Gastroesophageal sphincter (tissue), 4 donors: ENCODE measurements around the gene GRM4. TPM values are rescaled to one million over a fixed set of nuclear protein-coding genes. Genes with fewer than 3 reads are reported as not detected.

Experiments used
- ATAC-seq: fragments of 150-250 bp; one replicate; pipeline ENCODE4 v1.9.1; 2016; ENCODE audit warnings: mild to moderate bottlenecking, moderate library complexity
- H3K27ac ChIP-seq, 4 donors: fragments of 200-600 bp; sonication (generic) in 3 of 4; 1 replicate in 3 of 4; 2 replicates in 1 of 4; pipeline ENCODE4 v1.5.1; 2016 to 2019
- H3K27me3 ChIP-seq: fragments of 200-600 bp; sonication (generic); one replicate; pipeline ENCODE4 v1.5.1; 2019
- H3K36me3 ChIP-seq, 2 donors: fragments of 200-600 bp; sonication (generic); one replicate each; pipeline ENCODE4 v1.5.1; 2019; ENCODE audit warnings: control low read depth in 1 of 2
- H3K4me1 ChIP-seq, 3 donors: fragments of 200-600 bp; sonication (generic); 1 replicate in 2 of 3; 2 replicates in 1 of 3; pipeline ENCODE4 v1.5.1; 2016 to 2019; ENCODE audit warnings: control low read depth in 2 of 3
- H3K4me3 ChIP-seq, 2 donors: fragments of 200-600 bp; sonication (generic); one replicate each; pipeline ENCODE4 v1.5.1; 2019; ENCODE audit warnings: mild to moderate bottlenecking in 1 of 2, moderate library complexity in 1 of 2
- H3K9me3 ChIP-seq, 3 donors: fragments of 200-600 bp; sonication (generic); one replicate each; pipeline ENCODE4 v1.5.1; 2017 to 2019; ENCODE audit warnings: control low read depth in 2 of 3
- CTCF ChIP-seq, 4 experiments: fragments of 200-600 bp in 2 of 4; fragments of 450-650 bp in 2 of 4; sonication (generic) in 1 of 4; IDR thresholded peaks; one replicate each; pipeline ENCODE4 v1.5.1; 2017 to 2019; ENCODE audit warnings: antibody characterized with exemption in 4 of 4, mild to moderate bottlenecking in 2 of 4, moderate library complexity in 2 of 4
- EP300 ChIP-seq: sonication (generic); formaldehyde crosslinking; IDR thresholded peaks from one replicate; pipeline ENCODE4 v1.6.1; 2017; ENCODE audit warnings: antibody characterized with exemption, mild to moderate bottlenecking
- POLR2A ChIP-seq, 2 donors: fragments of 450-650 bp; IDR thresholded peaks; one replicate each; pipeline ENCODE4 v1.6.1; 2017; ENCODE audit warnings: antibody characterized with exemption in 2 of 2, mild to moderate bottlenecking in 2 of 2, moderate library complexity in 1 of 2
- POLR2AphosphoS5 ChIP-seq: sonication (generic); formaldehyde crosslinking; IDR thresholded peaks from one replicate; pipeline ENCODE4 v1.6.1; 2017; ENCODE audit warnings: antibody characterized with exemption
- WGBS, 2 donors: methylation state at CpG; one replicate each; pipeline ENCODE4 v1.1.5; 2018; ENCODE audit warnings: low coverage in 1 of 2; 5-methylcytosine and 5-hydroxymethylcytosine counted together
- total RNA-seq, 4 donors: library from RNA; depleted of rRNA; stranded (reverse); fragments of >200 nt; gene quantifications; one replicate each; pipeline ENCODE4 v1.1.0, GENCODE V29; 2016

GRM4 gene
- total RNA-seq, 4 donors from 2014 or later, result not detected

GRCh38 chr6:34138191-34138590 is 7.7 kb downstream of the GRM4 start:
- no peak overlapping the region for H3K4me3 ChIP-seq
- no peak for ATAC-seq
- no peak for TF ChIP-seq CTCF (IDR thresholded peaks at IDR 0.05)
- TF ChIP-seq POLR2AphosphoS5, result no peak
- no peak for TF ChIP-seq EP300
- TF ChIP-seq POLR2A (IDR thresholded peaks at IDR 0.05), result no peak
- WGBS, 2 donors, result 50% methylated on average over 1 of the region's 4 CpGs; no CpG with 5 or more reads in 1 of the 2 donors
- H3K27ac ChIP-seq, result no peak overlapping the region
- peaks cover 0 to 10% (median 1%) of the 10 kb centered on the region in 3 donors for H3K4me1 ChIP-seq
- H3K9me3 ChIP-seq, result no peaks in the 10 kb centered on the region
- peaks cover 100% of the 10 kb centered on the region for H3K27me3 ChIP-seq
- no peaks in the 10 kb centered on the region for H3K36me3 ChIP-seq

GRCh38 chr6:34135541-34135940 is 10.3 kb downstream of the GRM4 start:
- no peak for TF ChIP-seq POLR2AphosphoS5
- no peak for TF ChIP-seq EP300
- no peak for TF ChIP-seq CTCF (IDR thresholded peaks at IDR 0.05)
- Histone ChIP-seq H3K4me3 (no peak overlapping the region), H3K27ac (no peak overlapping the region), H3K36me3 (no peaks in the 10 kb centered on the region), H3K9me3 (no peaks in the 10 kb centered on the region), H3K27me3 (peaks cover 100% of the 10 kb centered on the region), H3K4me1 (no peaks in the 10 kb centered on the region)
- no peak for ATAC-seq
- 75 to 80% methylated on average over 1 to 2 of the region's 2 CpGs for WGBS, 2 donors

GRCh38 chr6:34132486-34133185 is 13.3 kb downstream of the GRM4 start:
- no peak overlapping the region for H3K27ac ChIP-seq
- no peak for TF ChIP-seq CTCF (IDR thresholded peaks at IDR 0.05)
- TF ChIP-seq EP300, result no peak
- no peak for TF ChIP-seq POLR2AphosphoS5
- no peak for TF ChIP-seq POLR2A (IDR thresholded peaks at IDR 0.05)
- H3K4me1 ChIP-seq, result no peaks in the 10 kb centered on the region
- no peaks in the 10 kb centered on the region for H3K36me3 ChIP-seq
- ATAC-seq, result no peak
- H3K27me3 ChIP-seq, result peaks cover 96% of the 10 kb centered on the region
- no peaks in the 10 kb centered on the region for H3K9me3 ChIP-seq
- H3K4me3 ChIP-seq, result no peak overlapping the region
- WGBS, 2 donors, result 21% methylated on average over 11 of the region's 20 CpGs; no CpG with 5 or more reads in 1 of the 2 donors

GRCh38 chr6:34131326-34132290 is 14.3 kb downstream of the GRM4 start:
- no peaks in the 10 kb centered on the region for H3K4me1 ChIP-seq
- H3K4me3 ChIP-seq, result no peak overlapping the region
- no peak for ATAC-seq
- peaks cover 86% of the 10 kb centered on the region for H3K27me3 ChIP-seq
- H3K9me3 ChIP-seq, result no peaks in the 10 kb centered on the region
- no peak overlapping the region for H3K27ac ChIP-seq
- TF ChIP-seq POLR2A (IDR thresholded peaks at IDR 0.05) (no peak), POLR2AphosphoS5 (no peak), CTCF (IDR thresholded peaks at IDR 0.05) (no peak), EP300 (no peak)
- 12 to 17% methylated on average over 8 to 11 of the region's 11 CpGs for WGBS, 2 donors
- no peaks in the 10 kb centered on the region for H3K36me3 ChIP-seq
